ENCODE data around the gene CNTNAP5.

DNA sequence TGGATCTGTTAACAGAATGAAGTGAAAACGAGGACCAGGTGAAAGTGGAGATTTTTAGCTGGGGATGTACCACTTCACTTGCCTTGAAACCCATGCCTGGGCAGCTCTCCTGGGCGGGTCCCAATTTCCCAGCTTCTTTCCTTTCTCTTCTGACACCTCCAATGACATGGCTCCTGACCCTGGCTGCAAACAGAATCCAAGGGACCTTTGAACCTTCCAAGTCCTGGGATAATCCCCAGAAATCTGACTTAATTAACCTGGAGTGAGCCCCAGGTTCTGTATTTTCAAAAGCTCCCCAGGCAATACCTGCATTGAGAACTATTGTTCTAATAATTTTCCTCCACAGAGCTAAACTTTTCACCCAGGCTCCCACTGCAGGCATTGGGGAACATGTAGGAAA lies 495.9 kb downstream of the CNTNAP5 start:
- TF ChIP-seq, protein P1, sequence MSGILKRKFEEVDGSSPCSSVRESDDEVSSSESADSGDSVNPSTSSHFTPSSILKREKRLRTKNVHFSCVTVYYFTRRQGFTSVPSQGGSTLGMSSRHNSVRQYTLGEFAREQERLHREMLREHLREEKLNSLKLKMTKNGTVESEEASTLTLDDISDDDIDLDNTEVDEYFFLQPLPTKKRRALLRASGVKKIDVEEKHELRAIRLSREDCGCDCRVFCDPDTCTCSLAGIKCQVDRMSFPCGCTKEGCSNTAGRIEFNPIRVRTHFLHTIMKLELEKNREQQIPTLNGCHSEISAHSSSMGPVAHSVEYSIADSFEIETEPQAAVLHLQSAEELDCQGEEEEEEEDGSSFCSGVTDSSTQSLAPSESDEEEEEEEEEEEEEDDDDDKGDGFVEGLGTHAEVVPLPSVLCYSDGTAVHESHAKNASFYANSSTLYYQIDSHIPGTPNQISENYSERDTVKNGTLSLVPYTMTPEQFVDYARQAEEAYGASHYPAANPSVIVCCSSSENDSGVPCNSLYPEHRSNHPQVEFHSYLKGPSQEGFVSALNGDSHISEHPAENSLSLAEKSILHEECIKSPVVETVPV (CRISPR knock-in tag; IDR thresholded peaks at IDR 0.05) = no peak
- TF ChIP-seq RARB (CRISPR knock-in tag; IDR thresholded peaks at IDR 0.05) = no peak
- TF ChIP-seq ISL1 (CRISPR knock-in tag; IDR thresholded peaks at IDR 0.05) = no peak
- TF ChIP-seq GLIS3 (CRISPR knock-in tag; IDR thresholded peaks at IDR 0.05) = no peak
- TF ChIP-seq PATZ1 (CRISPR knock-in tag; IDR thresholded peaks at IDR 0.05; ENCODE audit: borderline replicate concordance) = no peak
- no peak for TF ChIP-seq POU6F1 (CRISPR knock-in tag; IDR thresholded peaks at IDR 0.05; ENCODE audit: borderline replicate concordance, low read depth)
- no peak for TF ChIP-seq ARNTL (CRISPR knock-in tag; IDR thresholded peaks at IDR 0.05; ENCODE audit: borderline replicate concordance, low read depth)
- no peak for TF ChIP-seq ZFP3 (CRISPR knock-in tag; IDR thresholded peaks at IDR 0.05)
- no peak for TF ChIP-seq TOX (CRISPR knock-in tag; IDR thresholded peaks at IDR 0.05; ENCODE audit: borderline replicate concordance)
- TF ChIP-seq TSHZ2 (CRISPR knock-in tag; IDR thresholded peaks at IDR 0.05) = no peak
- no peak for TF ChIP-seq OSR1 (CRISPR knock-in tag; IDR thresholded peaks at IDR 0.05)
- TF ChIP-seq CSDC2 (CRISPR knock-in tag; IDR thresholded peaks at IDR 0.05) = no peak
- TF ChIP-seq ZFP30 (CRISPR knock-in tag; IDR thresholded peaks at IDR 0.05) = no peak

All from SK-N-SH treated with all-trans-retinoic acid at 6 μM for 48 hours (cell line).